Measurements from ENCODE around the gene BIVM.

Gene BIVM

GRCh38 chr13:102769679-102770078 is 29.2 kb upstream of the BIVM start:
- no peak for DNase-seq (ENCODE audit: low spot score)
- TF ChIP-seq, protein P1, sequence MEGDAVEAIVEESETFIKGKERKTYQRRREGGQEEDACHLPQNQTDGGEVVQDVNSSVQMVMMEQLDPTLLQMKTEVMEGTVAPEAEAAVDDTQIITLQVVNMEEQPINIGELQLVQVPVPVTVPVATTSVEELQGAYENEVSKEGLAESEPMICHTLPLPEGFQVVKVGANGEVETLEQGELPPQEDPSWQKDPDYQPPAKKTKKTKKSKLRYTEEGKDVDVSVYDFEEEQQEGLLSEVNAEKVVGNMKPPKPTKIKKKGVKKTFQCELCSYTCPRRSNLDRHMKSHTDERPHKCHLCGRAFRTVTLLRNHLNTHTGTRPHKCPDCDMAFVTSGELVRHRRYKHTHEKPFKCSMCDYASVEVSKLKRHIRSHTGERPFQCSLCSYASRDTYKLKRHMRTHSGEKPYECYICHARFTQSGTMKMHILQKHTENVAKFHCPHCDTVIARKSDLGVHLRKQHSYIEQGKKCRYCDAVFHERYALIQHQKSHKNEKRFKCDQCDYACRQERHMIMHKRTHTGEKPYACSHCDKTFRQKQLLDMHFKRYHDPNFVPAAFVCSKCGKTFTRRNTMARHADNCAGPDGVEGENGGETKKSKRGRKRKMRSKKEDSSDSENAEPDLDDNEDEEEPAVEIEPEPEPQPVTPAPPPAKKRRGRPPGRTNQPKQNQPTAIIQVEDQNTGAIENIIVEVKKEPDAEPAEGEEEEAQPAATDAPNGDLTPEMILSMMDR (IDR thresholded peaks at IDR 0.05; ENCODE audit: extremely low read depth, missing control alignments): no peak

GRCh38 chr13:102770435-102770834 is 28.5 kb upstream of the BIVM start:
- TF ChIP-seq, protein P1 (IDR thresholded peaks at IDR 0.05; ENCODE audit: extremely low read depth, missing control alignments): no peak
- no peak for DNase-seq (ENCODE audit: low spot score)

GRCh38 chr13:102771298-102772041 is 27.4 kb upstream of the BIVM start:
- no peak for DNase-seq (ENCODE audit: low spot score)
- TF ChIP-seq, protein P1 (IDR thresholded peaks at IDR 0.05; ENCODE audit: extremely low read depth, missing control alignments): no peak

DNA sequence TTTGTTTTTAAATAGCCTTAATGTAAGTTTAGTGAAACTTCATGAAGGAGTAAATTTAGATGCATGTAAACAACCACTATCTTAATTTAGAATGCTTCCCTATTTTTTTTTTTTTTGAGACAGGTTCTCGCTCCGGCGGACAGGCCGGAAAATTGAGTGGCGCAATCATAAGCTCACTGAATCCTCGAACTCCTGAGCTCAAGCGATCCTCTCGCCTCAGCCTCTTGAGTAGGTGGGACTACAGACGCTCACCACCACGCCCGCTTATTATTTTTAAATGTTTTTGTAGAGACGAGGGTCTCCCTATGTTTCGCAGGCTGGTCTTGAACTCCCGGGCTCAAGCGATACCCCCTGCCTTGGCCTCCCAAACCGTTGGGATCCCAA is 26.9 kb upstream of the BIVM start:
- TF ChIP-seq, protein P1 (IDR thresholded peaks at IDR 0.05; ENCODE audit: extremely low read depth, missing control alignments): no peak
- DNase-seq (ENCODE audit: low spot score): no peak

DNA sequence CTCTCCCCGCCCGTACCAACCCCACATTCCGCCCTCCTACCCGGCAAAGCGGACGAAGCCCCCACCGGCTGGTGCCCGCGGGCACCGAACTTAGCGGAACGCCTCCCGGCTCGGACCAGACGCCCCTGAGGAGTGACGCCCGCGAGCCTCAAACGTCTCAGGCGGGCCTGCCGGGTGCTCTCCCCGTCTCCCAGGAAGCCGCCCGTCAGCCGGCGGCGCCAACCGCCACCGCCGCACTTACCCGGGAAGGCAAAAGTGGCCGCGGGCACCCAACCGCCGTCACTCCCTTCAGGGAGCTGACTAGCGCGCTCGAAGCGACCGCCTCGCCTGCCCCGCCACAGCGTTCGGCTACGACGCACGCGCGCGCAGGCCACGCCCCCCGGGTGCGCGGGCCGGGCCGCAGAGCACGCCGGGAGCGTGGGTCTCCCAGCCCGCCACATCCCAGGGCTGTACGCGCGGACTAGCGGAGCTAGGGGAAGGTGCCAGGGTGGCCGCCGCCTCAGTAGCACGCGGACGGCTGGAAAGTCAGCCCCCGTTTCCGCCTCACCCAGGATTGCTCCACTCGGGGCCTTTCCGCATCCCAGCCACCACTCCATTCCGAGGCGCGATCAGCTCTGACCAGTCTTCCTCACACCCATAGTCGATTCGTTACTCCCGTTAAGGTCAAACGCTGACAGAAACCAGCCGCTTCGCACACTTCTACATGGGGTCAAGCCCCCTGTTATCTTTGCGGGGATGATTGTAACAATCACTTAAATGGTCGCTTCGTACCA is 25.3 kb upstream of the BIVM start, which contains the start of gene TEX30:
Gene TEX30, minus strand, starts transcription at position 346 of the 773 bp plus-strand sequence. CDS start 3,760 bp downstream, outside the sequence.
- peak; percentile 95 for DNase-seq (ENCODE audit: low spot score)

DNA sequence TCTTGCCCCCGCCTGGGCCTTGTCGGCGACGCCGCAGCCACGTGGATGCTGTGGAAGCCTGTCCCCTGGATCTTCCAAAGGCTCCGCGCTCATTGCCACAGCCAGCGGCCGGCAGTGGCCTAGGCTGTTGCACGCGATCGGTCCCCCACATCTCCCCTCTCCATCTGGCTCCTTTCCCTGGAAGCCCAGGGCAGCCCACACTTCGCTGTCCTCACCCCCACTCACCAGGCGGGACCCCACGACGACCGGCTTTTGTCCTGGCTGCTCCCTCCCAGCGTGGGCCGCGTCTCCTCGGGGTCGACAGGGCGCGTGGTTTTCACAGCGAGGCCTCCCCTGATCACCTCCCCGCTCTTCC is 24.7 kb upstream of the BIVM start:
- TF ChIP-seq, protein P1 (IDR thresholded peaks at IDR 0.05; ENCODE audit: extremely low read depth, missing control alignments): no peak
- no peak for DNase-seq (ENCODE audit: low spot score)

More for the DNA sequence above, 25.3 kb upstream of the BIVM start, which contains the start of gene TEX30:
- TF ChIP-seq, protein P1 (IDR thresholded peaks at IDR 0.05; ENCODE audit: extremely low read depth, missing control alignments): no peak
